ENCODE data around the gene CACHD1.
"Not testable (repeated sequence)": the region's sequence is repeated elsewhere in the genome, so short reads cannot be mapped to it uniquely, and the experiment has no call there.

Gene CACHD1

DNA sequence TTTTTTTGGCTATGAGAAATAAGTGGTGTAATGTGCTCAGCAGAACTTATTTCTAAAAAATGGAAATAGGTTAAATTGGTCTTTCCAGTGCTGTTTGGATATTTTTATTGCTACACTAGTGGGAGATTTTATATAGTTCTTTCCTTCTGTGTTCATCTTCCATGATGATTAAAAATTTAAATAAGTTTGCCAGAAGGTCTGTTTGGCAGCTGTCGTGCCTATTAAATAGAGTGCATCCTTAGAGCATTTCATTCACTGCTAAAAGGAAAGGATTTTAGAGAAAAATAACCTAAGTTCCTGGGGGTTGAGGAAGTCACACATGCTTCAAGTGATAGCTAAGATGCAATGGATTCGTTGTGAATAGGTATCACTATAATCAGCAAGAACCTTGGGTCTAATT is 245.3 kb downstream of the CACHD1 start:
- DNase-seq, result no peak

DNA sequence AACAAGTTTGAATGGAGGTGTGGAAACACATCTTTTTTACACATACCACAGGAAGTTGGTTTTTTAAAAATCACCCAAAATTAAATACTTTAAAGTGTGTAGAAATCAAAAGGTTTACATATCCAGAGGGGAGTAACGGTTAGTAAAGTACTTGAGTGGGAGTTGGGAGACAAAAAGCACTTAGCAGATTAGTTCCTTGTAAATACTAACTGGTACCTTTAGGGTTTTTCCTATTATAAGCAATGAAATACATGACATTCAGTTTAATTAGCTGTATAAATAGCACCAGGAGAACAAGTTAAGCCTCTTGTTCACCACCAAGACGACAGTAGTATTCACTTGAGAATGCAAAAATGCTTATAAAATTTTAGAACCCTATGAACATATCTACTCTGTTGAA is 251.2 kb downstream of the CACHD1 start:
- DNase-seq, result no peak

DNA sequence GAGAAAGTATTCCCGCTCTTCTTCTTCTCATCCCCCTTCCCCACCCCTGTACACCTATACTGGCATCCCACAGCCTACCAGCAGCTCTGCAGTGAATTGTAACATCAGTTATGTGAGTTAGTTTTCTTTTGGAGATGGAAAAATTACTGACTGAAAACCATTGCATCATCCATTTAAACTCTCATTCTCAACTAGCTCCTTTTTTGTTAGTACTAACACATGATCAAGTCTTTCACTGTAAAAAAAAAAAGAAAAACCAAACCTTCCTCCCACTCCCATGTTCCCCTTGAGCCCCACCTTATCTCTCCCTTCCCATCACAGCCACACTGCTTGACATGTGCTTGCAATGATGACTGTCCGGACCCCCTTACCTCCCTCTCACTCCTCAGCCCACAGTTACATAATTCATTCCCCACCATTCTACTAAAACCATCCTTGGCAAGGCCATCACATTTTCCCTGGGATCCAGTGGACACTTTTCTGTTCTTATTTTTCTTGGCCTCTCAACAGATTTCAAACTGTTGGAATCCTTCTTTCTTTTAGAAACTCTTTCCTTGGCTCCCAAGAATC is 251.7 kb downstream of the CACHD1 start:
- no peak for DNase-seq

DNA sequence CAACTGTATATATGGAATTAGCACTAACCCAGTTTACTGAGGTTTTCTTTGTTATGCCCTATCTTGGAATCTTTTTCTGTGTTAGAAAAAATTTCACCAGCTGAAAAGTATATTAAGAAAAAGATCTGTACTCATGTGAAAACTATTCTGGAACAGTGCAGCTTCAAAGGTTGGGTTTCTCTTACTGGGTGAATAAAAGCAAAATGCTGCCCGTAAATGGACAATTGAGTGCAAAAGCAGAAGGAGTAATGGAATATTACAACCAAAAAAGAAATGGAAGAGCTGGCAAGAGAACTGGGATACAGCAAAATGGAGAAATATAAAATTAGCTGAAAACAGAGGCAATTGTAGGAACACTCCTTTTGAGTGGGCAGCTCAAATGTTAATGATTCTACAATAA is 257.9 kb downstream of the CACHD1 start:
- no peak for DNase-seq

- DNase-seq, result no peak
Measured at GRCh38 chr1:64733581-64734286, 263.8 kb downstream of the CACHD1 start.

DNA sequence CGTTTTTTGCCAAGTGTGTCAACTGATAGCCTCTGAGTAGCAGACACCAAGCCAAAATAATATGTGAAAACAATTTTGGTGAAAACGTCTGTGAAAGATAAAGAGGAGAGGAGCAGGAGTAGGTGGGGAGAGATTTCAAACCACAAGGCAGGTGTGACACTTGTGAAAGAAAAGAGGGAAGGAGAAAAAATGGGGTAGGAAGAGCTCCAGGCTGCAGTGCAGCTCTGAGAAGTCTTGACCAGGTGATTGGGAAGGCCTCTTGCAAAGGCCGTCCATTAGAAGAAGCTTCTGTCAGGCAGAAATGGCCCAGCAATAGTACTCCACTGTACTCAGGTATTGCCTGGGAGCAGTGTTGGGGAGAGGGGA is 264.3 kb downstream of the CACHD1 start:
- DNase-seq, result no peak

GRCh38 chr1:64740687-64741086 is 270.8 kb downstream of the CACHD1 start:
- not testable (repeated sequence) for DNase-seq

All from femur (tissue), 1 donor.